GM10266 (cell line): ENCODE data around the gene FAM222A.

ENCODE experiments used
- DNase-seq: peaks from one replicate; pipeline ENCODE4 v3.0.0; 2012; ENCODE audit errors: extremely low spot score
- CTCF ChIP-seq: IDR thresholded peaks from 2 replicates; pipeline ENCODE4 v1.5.1; 2012; ENCODE audit warnings: mild to moderate bottlenecking, low read depth; ENCODE audit not compliant: control insufficient read depth, insufficient read depth; ENCODE audit errors: missing control alignments

FAM222A gene

GRCh38 chr12:109682708-109683060 lies 30.9 kb upstream of the FAM222A start:
- TF ChIP-seq CTCF, result no peak
- no peak for DNase-seq

- no peak for TF ChIP-seq CTCF
Observed at GRCh38 chr12:109683316-109683715, 30.3 kb upstream of the FAM222A start.

GRCh38 chr12:109685574-109686447 lies 27.8 kb upstream of the FAM222A start:
- no peak for DNase-seq
- no peak for TF ChIP-seq CTCF

More at GRCh38 chr12:109683316-109683715, 30.3 kb upstream of the FAM222A start:
- DNase-seq, result no peak

GRCh38 chr12:109686523-109686922 lies 27.1 kb upstream of the FAM222A start:
- DNase-seq, result no peak
- TF ChIP-seq CTCF, result no peak

GRCh38 chr12:109687250-109687649 lies 26.4 kb upstream of the FAM222A start:
- TF ChIP-seq CTCF, result no peak
- no peak for DNase-seq

GRCh38 chr12:109689426-109689825 lies 24.2 kb upstream of the FAM222A start:
- DNase-seq, result no peak
- no peak for TF ChIP-seq CTCF

- DNase-seq, result no peak
- no peak for TF ChIP-seq CTCF
Observed at GRCh38 chr12:109693160-109693559, 20.5 kb upstream of the FAM222A start.
